NB4 (cell line): Measurements from ENCODE around the gene MTCP1.

Source experiments
- DNase-seq: peaks from one replicate; pipeline ENCODE4 v3.0.0; 2010; ENCODE audit warnings: low read depth
- H3K4me3 ChIP-seq: one replicate; pipeline ENCODE4 v1.5.1; 2011; ENCODE audit warnings: mild to moderate bottlenecking, low read depth, low read length, moderate library complexity
- CTCF ChIP-seq: IDR thresholded peaks from one replicate; pipeline ENCODE4 v1.5.1; 2012; ENCODE audit warnings: low read depth, low read length
- MAX ChIP-seq: IDR thresholded peaks from 2 replicates; pipeline ENCODE4 v1.6.1; 2011; ENCODE audit warnings: low read depth, low read length
- MYC ChIP-seq: IDR thresholded peaks from 2 replicates; pipeline ENCODE4 v1.6.1; 2011; ENCODE audit warnings: low read depth, low read length
- POLR2A ChIP-seq: IDR thresholded peaks from 2 replicates; pipeline ENCODE4 v1.6.1; 2011; ENCODE audit warnings: mild to moderate bottlenecking; ENCODE audit not compliant: insufficient read length; ENCODE audit errors: extremely low read depth

The MTCP1 gene

GRCh38 chrX:155035688-155036087, 35.2 kb downstream of the MTCP1 start:
- TF ChIP-seq MYC (no peak), CTCF (no peak), POLR2A (no peak)
- no peak overlapping the region for H3K4me3 ChIP-seq
- DNase-seq: no peak

GRCh38 chrX:155031657-155032056, 39.3 kb downstream of the MTCP1 start:
- TF ChIP-seq MYC: no peak
- no peak for TF ChIP-seq CTCF
- TF ChIP-seq POLR2A: no peak
- TF ChIP-seq MAX: no peak
- H3K4me3 ChIP-seq: no peak overlapping the region
- no peak for DNase-seq

- TF ChIP-seq MAX (no peak), MYC (no peak), POLR2A (no peak), CTCF (no peak)
- H3K4me3 ChIP-seq: no peak overlapping the region
- DNase-seq: peak; percentile 25
These were observed 42.1 kb downstream of the MTCP1 start for GRCh38 chrX:155028877-155029291.

GRCh38 chrX:155028129-155028528, 42.8 kb downstream of the MTCP1 start:
- DNase-seq: peak; percentile 41
- TF ChIP-seq POLR2A: no peak
- no peak for TF ChIP-seq MYC
- no peak for TF ChIP-seq MAX
- no peak for TF ChIP-seq CTCF
- H3K4me3 ChIP-seq: peak overlapping the region; percentile 89

GRCh38 chrX:155027509-155028066, 43.3 kb downstream of the MTCP1 start:
- peak; percentile 75 for DNase-seq
- peak overlapping the region; percentile 89 for H3K4me3 ChIP-seq
- no peak for TF ChIP-seq CTCF

- TF ChIP-seq MYC (peak; percentile 68), CTCF (no peak), MAX (peak; percentile 69), POLR2A (peak; percentile 77)
- H3K4me3 ChIP-seq: peak within 1 kb of the TSS; percentile 89
- DNase-seq: peak; percentile 95
These were observed 44.0 kb downstream of the MTCP1 start, which contains the start of gene FUNDC2 for GRCh38 chrX:155026727-155027508. TSS of gene FUNDC2 (plus strand) at chrX:155026844. CDS start at chrX:155026939, 95 bp downstream.
